ENCODE measurements around the gene UBE4B.
A peak's percentile ranks its signal among the peaks of the same experiment; 100 is the strongest.
"Not testable (repeated sequence)": the region's sequence is repeated elsewhere in the genome, so short reads cannot be mapped to it uniquely, and the experiment has no call there.

The UBE4B gene

DNA sequence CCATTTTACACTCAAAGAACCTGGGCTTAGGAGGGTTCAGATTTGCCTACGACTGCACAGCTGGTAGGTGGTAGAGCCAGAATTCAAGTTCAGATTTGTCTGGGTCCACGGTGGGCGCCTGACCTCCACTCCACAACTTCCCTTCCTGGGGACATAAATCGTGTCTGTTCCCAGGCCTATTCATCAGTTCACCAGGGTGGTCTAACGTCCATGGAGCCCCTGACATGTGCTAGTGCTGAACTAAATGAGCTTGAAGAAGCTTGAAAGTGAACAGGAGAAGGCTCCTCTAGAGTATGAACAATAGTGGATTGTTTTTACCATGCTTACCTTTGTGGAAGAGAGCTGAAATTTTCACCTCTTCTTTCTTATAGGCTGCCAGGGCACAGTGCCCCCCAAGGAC lies 145.1 kb downstream of the UBE4B start:
- DNase-seq (ENCODE audit: low spot score), result no peak

DNA sequence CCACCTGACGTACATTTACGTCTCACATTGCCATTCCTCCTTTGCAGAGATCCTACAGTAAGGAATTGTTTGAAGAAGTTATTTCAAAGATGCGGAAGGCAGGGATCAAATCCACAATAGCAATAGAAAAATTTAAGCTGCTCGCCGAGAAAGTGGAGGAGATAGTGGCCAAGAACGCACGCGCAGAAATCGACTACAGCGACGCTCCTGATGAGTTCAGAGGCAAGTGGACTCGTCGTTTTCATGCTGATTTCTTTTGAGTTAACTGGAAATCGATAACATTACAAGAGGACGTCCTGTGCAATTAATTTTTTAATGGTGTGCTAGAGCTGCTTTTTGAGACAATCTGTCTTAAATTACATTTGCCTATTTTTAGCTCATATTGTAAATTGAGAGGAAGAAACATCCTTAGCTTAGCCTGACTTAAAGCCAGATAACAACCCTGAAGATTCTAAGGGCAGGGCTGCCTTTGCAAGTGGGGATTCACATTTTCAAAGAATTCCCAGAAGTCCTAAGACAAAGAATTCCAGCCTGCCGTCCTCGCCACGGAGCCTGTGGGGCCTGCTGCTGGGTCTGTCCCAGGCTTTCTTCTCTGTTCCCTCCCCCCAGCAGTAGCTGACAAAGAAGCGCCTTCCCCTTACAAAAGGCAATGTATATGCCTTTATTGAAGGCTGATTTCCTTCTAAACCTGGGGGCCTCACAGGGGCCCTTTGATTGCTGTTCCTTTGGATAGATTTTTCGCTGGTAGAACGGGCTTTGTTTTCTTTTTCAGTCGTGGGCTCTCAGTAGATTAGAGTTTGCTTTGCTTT lies 146.0 kb downstream of the UBE4B start:
- DNase-seq (ENCODE audit: low spot score), result no peak

- no peak for DNase-seq (ENCODE audit: low spot score)
Measured at GRCh38 chr1:10179406-10180091, 146.8 kb downstream of the UBE4B start.

GRCh38 chr1:10181154-10181553 lies 148.4 kb downstream of the UBE4B start:
- no peak for DNase-seq (ENCODE audit: low spot score)

GRCh38 chr1:10185759-10186158 lies 153.0 kb downstream of the UBE4B start:
- no peak for DNase-seq (ENCODE audit: low spot score)

- DNase-seq (ENCODE audit: low spot score), result no peak
Measured at GRCh38 chr1:10186331-10187025, 153.7 kb downstream of the UBE4B start.

GRCh38 chr1:10187026-10187334 lies 154.2 kb downstream of the UBE4B start:
- DNase-seq (ENCODE audit: low spot score), result no peak

DNA sequence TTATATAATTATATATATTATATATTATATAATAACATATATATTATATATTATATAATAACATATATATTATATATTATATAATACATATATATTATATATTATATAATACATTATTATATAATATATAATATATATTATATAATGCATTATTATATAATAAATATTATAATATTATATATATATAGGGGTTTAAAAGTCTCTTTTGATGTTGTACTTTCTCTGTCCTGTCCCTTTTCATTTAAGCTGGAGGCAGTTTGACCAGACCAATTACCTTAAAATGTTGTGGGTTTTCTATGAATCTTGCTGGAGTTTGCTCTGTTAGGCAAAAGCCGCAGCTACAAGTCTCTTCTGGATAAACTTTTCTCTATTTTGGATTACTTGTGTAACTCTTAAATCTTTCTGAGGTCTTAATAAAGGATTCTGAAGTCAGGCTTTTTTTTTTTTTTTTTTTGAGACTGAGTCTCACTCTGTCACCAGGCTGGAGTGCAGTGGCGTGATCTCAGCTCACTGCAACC lies 155.4 kb downstream of the UBE4B start:
- DNase-seq (ENCODE audit: low spot score), result no peak

DNA sequence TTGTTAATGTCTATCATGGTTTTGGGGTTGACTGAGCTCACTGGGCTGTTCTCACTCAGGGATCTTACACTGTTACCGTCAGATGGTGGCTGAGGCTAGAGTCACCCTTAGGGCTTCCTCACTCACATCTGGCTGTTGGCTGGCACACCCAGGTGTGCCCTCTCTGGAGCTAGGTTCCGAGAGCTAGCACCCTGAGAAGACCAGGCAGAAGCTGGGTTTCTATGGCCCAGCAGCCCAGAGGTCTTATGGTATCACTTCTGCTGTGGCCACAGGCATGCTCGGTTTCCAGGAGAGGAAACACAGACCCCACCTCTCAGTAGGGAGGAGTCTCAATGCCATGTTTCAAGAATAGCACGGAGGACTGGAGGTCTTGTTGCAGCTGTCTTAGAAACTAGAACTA lies 156.9 kb downstream of the UBE4B start:
- DNase-seq (ENCODE audit: low spot score), result peak; percentile 62

DNA sequence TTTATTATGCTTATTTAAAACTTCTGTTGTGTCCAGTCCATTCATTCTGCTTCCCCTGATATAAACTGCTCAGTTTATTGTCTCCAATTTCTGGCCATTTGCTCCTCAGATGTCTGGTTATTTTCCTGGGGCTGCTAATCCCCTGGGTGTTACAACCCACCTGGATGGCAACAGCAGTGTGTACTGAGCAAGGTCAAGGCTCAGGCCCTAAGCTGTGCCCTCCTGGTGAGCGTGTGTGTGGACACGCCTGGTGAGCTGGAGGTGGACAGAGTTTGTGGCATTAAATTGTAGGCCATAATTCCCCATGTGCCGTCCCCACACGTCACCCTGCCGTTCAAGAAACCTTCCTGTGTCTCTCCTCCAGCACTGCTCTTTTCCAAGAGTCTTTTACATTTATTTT lies 159.5 kb downstream of the UBE4B start:
- no peak for DNase-seq (ENCODE audit: low spot score)

DNA sequence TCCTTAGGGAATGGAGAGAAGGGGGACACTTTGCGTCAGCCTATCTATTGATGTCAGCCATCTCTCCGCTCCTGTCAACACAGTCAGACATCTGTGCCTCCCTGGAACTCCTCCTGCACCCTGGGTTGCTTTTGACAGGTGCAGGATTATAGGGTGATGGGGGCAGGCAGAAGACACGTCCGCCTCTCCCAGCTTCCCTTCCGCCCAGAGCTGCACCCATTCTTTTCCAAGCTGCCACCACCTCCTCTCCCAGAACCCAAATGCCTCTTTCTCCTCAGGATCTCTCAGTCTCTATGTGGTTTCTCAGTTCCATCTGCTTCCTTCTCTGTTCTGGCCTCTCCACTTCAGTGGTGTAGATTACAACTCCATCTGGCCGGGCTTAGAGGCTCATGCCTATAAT lies 160.5 kb downstream of the UBE4B start:
- no peak for DNase-seq (ENCODE audit: low spot score)

DNA sequence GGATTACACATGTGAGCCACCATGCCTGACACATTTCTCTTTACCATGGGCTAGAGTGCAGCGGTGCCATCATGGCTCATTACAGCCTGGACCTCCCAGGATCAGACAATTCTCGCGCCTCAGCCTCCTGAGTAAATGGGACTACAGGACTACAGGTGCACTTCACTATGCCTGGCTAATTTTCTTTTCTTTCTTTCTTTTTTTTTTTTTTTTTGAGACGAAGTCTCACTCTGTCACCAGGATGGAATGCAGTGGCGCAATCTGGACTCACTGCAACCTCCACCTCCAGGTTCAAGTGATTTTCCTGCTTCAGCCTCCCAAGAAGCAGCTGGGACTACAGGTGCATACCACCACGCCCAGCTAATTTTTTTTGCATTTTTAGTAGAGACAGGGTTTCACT lies 162.8 kb downstream of the UBE4B start:
- no peak for DNase-seq (ENCODE audit: low spot score)

- no peak for DNase-seq (ENCODE audit: low spot score)
Measured at GRCh38 chr1:10196976-10197375, 164.2 kb downstream of the UBE4B start.

GRCh38 chr1:10200620-10201019 lies 167.9 kb downstream of the UBE4B start:
- no peak for DNase-seq (ENCODE audit: low spot score)

DNA sequence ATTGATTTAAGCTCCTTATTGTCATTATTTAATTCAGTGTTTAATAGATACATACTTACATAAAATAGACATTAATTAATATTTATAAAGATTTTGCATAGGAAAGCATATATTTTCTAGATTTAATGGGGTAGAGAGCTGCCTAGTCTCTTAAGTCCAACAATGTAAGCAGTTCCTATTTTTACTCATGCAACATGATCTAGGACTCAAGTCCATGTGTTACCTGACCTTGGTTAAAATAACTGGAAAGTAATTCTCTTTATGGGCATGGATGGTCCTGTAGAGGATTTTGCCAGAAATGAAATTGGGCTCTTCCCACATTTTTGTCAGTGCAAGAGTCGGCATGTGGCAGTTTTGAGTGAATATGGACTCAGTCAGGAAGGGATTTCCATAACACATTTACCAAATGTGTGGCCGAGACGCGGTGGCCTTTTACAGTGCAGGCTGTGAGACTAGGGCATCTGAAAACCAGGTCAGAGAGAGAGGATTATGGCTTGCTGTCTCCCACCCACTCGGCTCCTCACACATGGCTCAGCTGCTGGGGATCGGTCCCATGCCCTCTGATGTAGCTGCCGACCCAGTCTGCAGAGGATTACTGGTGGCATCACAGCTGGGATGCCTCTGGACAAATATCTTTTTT lies 171.4 kb downstream of the UBE4B start:
- no peak for DNase-seq (ENCODE audit: low spot score)

DNA sequence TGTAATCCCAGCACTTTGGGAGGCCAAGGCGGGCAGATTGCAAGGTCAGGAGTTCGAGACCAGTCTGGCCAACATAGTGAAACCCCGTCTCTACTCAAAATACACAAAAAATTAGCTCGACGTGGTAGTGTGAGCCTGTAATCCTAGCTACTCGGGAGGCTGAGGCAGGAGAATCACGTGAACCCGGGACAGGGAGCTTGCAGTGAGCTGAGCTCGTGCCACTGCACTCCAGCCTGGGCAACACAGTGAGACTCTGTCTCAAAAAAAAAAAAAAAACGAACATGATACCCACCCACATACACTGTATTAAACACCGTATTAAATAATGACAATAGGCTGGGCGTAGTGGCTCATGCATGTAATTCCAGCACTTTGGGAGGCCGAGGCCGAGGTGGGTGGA lies 172.4 kb downstream of the UBE4B start:
- DNase-seq (ENCODE audit: low spot score), result not testable (repeated sequence)

GRCh38 chr1:10207810-10208209 lies 175.1 kb downstream of the UBE4B start:
- no peak for DNase-seq (ENCODE audit: low spot score)

- DNase-seq (ENCODE audit: low spot score), result no peak
Measured at GRCh38 chr1:10208537-10208936, 175.8 kb downstream of the UBE4B start.

- no peak for DNase-seq (ENCODE audit: low spot score)
Measured at GRCh38 chr1:10209590-10209904, 176.8 kb downstream of the UBE4B start.

- peak; percentile 99 for DNase-seq (ENCODE audit: low spot score)
Measured at GRCh38 chr1:10209905-10210810, 177.4 kb downstream of the UBE4B start, which contains the start of gene KIF1B. Gene KIF1B (plus strand): TSS chr1:10210570. CDS start chr1:10232329, 21,759 bp downstream.
